ENCODE results near the gene USH2A.

GRCh38 chr1:216303690-216304089, 119.6 kb downstream of the USH2A start:
- TF ChIP-seq CTCF (IDR thresholded peaks at IDR 0.05) (no peak), POLR2A (IDR thresholded peaks at IDR 0.05) (no peak)

Data from adrenal gland (tissue), 5 donors.